Upper lobe of right lung (tissue), 1 donor: ENCODE data around the gene UCK1. TPM values are rescaled to one million over a fixed set of nuclear protein-coding genes. Genes with fewer than 3 reads are reported as not detected.

Experiments used
- ATAC-seq: fragments of 200-7000 bp; cut with Tn5 transposase; one replicate; pipeline ENCODE4 v1.9.1; 2020; ENCODE audit warnings: mild to moderate bottlenecking, moderate library complexity
- DNase-seq: peaks from one replicate; pipeline ENCODE4 v3.0.0-alpha.2; 2020
- H3K27ac ChIP-seq: fragments of 200-600 bp; one replicate; pipeline ENCODE4 v1.8.0; 2022
- H3K27me3 ChIP-seq: fragments of 200-600 bp; one replicate; pipeline ENCODE4 v1.8.0; 2022; ENCODE audit warnings: mild to moderate bottlenecking
- H3K36me3 ChIP-seq: fragments of 200-600 bp; one replicate; pipeline ENCODE4 v1.8.0; 2022
- H3K4me1 ChIP-seq: fragments of 200-600 bp; one replicate; pipeline ENCODE4 v1.8.0; 2022
- H3K4me3 ChIP-seq: fragments of 200-600 bp; one replicate; pipeline ENCODE4 v1.8.0; 2022; ENCODE audit warnings: mild to moderate bottlenecking
- H3K9me3 ChIP-seq: fragments of 200-600 bp; one replicate; pipeline ENCODE4 v1.8.0; 2022
- CTCF ChIP-seq: fragments of 200-600 bp; IDR thresholded peaks from one replicate; pipeline ENCODE4 v1.8.0; 2022; ENCODE audit warnings: antibody characterized with exemption
- intact Hi-C: fragments of 100-400 bp; cut with DNase I; formaldehyde crosslinking; loops from one replicate; pipeline ENCODE4 v1.11.0; 2022
- long read RNA-seq: library from polyadenylated mRNA; unstranded; transcript quantifications from one replicate; pipeline ENCODE4 v2.0.0, GENCODE V29; 2021
- total RNA-seq: library from RNA; stranded (reverse); fragmentation: NEBNext Ultra II Directional; extraction: Animal tissue kit (Norgen Biotek cat#: 25700); gene quantifications from one replicate; pipeline ENCODE4 v1.2.1, GENCODE V29; 2021
- donor health status: DM: no; HTN: yes; CAD: no; lungs with severe emphysema.

Gene UCK1
- 27.9 TPM for total RNA-seq
- long read RNA-seq, transcript UCK1-202 (7 exons, 2,051 nt): minor isoform, 5 of 87 reads
- long read RNA-seq, transcript UCK1-204 (7 exons, 2,167 nt): major isoform, 62 of 87 reads
- long read RNA-seq, partial matches to known transcripts: 9 of 87 reads
- long read RNA-seq, other reads (novel, unspliced or antisense): 8 of 87 reads

GRCh38 chr9:131530920-131531832 is at the start of gene UCK1:
TSS of gene UCK1 (minus strand) at chr9:131531263. CDS start at chr9:131531174, 89 bp downstream.
- Histone ChIP-seq H3K4me1 (peaks cover 12% of the 10 kb centered on the region), H3K27me3 (no peaks in the 10 kb centered on the region), H3K27ac (peak within 1 kb of the TSS; percentile 88), H3K4me3 (peak within 1 kb of the TSS; percentile 95), H3K9me3 (no peaks in the 10 kb centered on the region), H3K36me3 (peaks cover 28% of the 10 kb centered on the region)
- TF ChIP-seq CTCF: no peak
- ATAC-seq (peak; percentile 98), DNase-seq (peak; percentile 90)
- intact Hi-C loops: no loop called here

GRCh38 chr9:131580358-131580757 is 49.3 kb upstream of the UCK1 start:
- Histone ChIP-seq H3K36me3 (peaks cover 96% of the 10 kb centered on the region), H3K27ac (no peak overlapping the region), H3K4me3 (no peak overlapping the region), H3K27me3 (no peaks in the 10 kb centered on the region), H3K9me3 (no peaks in the 10 kb centered on the region), H3K4me1 (peaks cover 3% of the 10 kb centered on the region)
- DNase-seq: no peak
- no peak for TF ChIP-seq CTCF
- no peak for ATAC-seq
- intact Hi-C loops: no loop called here

- intact Hi-C loops: no loop called here
- H3K4me3 ChIP-seq: no peak overlapping the region
- H3K9me3 ChIP-seq: no peaks in the 10 kb centered on the region
- TF ChIP-seq CTCF: no peak
- DNase-seq (no peak), ATAC-seq (no peak)
- H3K27me3 ChIP-seq: no peaks in the 10 kb centered on the region
- H3K36me3 ChIP-seq: peaks cover 91% of the 10 kb centered on the region
- peaks cover 3% of the 10 kb centered on the region for H3K4me1 ChIP-seq
- no peak overlapping the region for H3K27ac ChIP-seq
These were observed 48.7 kb upstream of the UCK1 start for GRCh38 chr9:131579789-131580211.

- Histone ChIP-seq H3K4me1 (no peaks in the 10 kb centered on the region), H3K36me3 (peaks cover 82% of the 10 kb centered on the region), H3K27ac (no peak overlapping the region), H3K4me3 (no peak overlapping the region), H3K9me3 (no peaks in the 10 kb centered on the region), H3K27me3 (no peaks in the 10 kb centered on the region)
- DNase-seq (no peak), ATAC-seq (peak; percentile 18)
- intact Hi-C loops: no loop called here
- TF ChIP-seq CTCF: no peak
These were observed 47.9 kb upstream of the UCK1 start for GRCh38 chr9:131578731-131579504.

GRCh38 chr9:131578021-131578420 is 47.0 kb upstream of the UCK1 start:
- intact Hi-C loops: no loop called here
- H3K36me3 ChIP-seq: peaks cover 75% of the 10 kb centered on the region
- H3K4me1 ChIP-seq: no peaks in the 10 kb centered on the region
- DNase-seq: no peak
- no peaks in the 10 kb centered on the region for H3K9me3 ChIP-seq
- no peak for ATAC-seq
- no peak overlapping the region for H3K27ac ChIP-seq
- no peak overlapping the region for H3K4me3 ChIP-seq
- H3K27me3 ChIP-seq: no peaks in the 10 kb centered on the region
- TF ChIP-seq CTCF: no peak
